DMS153 treated with DMSO at 0.1 percent for 48 hours (cell line): ENCODE measurements around the gene SH3GL2.

ENCODE experiments used
- DNase-seq: peaks from one replicate; lab custom pipeline; 2025; ENCODE audit not compliant: unreplicated experiment; lab: John Stamatoyannopoulos, UW

The SH3GL2 gene

DNA sequence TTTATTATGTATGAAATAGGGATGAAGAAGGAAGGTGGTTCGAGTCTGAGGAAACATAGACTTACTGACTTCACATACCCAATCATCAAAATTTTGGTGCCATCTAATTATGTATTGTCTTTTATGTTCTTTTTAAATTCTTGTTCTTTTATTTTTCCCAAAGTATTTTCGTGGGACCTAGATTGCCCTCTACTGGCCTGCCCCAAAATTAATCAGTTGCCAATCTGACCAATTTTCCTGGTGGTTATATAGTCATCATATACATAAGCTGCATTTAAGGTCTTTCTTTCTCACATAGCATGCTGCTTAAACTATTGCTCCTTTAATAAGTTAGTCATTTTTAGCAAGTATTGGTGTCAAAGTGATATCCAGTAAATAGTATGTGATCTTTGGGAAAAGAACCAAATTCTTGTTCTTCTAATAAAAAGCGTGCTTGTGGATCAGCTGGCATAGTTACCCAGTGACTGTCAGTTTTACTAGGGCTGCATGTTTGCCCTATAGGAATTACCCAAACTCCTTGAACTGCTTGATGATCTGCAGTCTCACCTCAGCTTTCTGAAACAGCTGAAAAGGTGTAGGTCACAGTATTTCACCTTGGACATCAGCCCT is 223.5 kb downstream of the SH3GL2 start:
- DNase-seq: peak; percentile 29

DNA sequence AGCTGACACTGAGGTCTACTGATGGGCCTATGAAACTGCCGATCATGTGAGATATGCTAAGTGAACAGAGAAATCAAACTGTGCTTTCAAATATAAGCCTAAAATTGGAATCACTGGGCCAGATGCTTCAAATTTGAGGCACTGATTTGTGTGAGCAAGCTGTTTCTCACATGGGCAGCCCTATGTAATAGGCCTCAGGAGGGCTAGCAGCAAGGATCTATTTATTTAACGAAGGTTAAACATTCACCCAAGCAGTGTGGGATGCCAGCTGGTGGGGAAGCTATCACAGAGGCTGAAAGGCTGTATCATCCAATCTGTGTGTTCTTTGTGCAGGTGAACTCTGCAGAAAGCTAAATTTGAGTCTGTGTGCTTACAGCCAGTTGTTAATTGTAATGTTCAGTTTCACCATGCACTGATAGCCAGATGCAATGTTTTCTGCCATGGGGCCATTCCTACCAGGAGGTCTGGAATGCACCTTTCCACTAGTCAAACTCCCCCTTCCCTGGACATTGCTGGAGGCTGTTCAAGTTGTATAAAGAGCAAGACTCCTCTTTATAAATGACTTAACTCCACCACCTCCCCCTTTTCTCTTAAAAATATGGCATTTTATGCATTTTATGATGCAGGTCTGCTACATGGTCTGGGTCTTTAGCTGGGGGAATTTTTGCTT is 228.9 kb downstream of the SH3GL2 start:
- no peak for DNase-seq

DNA sequence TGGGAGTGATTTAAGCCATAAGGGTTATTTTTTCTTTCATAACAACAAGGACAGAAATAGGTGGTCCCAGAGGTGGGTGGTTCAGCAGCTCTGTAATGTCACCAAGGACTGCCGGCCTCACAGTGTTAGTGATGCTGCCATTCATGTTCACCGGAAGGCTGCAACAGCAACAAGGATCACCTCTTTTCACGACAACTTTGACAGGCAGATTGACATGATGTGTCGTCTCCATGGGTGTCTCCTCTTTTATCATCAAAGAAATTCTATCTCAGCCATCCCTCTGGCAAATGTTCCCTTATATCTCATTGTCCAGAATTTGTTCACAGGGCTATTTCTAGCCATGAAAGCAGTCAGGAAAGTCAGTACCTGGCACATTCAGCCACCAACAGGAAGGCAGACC is 231.5 kb downstream of the SH3GL2 start:
- no peak for DNase-seq

DNA sequence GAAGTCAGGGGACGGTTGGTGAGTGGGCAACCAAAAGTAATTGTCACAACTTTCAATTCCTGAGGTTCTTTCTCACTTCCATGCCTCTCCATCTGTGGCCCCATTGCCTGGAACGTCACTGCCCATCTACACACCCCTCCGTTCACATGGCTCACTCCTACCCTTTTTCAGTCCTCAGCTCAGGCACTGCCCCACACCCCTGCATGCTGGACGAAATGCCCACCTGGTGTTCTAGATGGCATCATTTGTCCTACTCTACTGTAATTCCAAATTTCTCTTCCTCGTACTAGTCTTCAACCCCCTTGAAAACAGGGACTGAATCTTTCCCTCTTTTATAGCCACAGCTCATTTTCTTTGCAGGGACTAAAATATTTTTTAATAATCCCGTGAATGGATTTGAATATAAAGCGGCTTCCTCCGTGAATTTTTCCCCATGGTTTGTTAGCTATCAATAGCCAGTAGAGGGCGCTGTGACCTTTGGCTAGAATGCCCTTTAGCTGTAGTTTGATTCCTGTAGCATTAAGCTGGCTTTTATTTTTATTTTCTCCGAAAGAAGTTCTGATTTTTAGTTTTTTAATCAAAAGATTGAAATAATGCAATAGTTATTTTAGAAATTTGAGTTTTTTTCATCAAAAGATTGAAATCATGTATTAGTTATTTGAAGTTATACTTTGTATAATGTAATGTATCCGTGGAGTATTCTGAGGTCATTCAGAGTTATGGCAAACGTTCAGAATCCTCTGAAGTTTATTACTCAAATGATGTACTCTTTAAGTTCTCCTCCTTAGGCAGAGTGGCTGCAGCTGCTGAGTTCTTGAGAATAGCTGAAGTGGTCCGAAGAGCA is 232.1 kb downstream of the SH3GL2 start:
- peak; percentile 48 for DNase-seq

DNA sequence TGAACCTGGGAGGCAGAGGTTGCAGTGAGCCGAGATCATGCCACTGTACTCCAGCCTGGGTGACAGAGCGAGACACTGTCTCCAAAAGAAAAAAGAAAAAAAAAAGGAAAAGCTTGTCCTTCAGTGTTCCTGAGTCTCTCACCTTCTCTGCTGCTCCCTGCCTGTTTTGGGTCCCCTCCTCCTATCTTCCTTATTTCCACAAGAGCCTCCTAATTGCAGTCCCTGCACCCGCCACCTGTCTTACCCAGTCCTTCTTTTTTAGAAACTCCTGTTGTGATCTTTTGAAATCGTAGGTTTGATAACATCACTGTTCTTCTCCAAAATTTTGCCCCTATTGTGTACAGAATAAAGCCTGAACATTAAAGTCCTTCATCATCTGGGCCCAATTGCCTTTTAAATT is 234.9 kb downstream of the SH3GL2 start:
- DNase-seq: no peak

DNA sequence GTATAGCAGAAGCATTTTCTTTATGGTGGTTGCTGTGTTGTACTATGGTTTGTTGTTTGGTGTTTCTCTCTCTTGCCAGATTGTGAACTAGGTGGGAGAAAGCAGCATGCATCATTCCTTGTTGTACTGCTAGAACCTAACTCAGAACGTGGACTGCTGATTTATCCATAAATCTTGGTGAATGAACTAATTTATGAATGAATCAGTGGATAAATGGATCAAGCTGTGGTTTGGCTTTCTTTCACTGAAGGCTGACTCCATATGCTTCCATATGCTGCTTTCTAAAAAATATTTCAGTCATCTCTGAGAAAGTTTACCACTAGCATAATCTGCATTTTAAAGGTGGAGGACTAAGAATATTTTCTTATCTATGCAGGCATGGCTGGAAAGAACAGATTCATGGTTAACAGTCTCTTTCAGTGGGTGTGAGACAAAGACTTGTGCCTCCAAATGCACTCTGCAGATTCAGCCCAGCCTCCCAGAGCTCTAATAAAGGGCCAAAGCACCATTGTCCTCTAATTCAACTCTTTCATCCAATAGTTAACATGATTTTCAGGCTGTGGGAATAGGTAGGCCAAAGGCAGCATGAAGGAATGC is 237.7 kb downstream of the SH3GL2 start:
- DNase-seq: no peak

DNA sequence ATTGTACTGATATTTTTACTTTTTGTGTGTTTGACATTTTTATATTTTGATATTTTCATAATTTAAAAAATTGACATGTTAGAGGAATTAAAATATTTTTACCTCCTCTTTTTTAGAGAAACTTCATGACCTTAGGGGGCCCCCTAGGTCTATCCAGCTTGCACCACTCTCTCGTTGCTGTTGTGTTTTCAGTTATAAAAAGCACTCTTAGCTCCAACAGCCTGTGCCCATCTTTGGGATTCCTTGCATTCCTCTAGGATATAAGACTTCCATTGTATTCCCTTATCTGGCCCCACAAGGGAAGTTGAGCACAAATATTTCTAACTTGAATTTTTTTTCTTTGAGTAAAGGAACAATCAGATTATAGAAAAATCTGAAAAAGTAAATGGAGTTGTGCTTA is 245.3 kb downstream of the SH3GL2 start:
- no peak for DNase-seq

DNA sequence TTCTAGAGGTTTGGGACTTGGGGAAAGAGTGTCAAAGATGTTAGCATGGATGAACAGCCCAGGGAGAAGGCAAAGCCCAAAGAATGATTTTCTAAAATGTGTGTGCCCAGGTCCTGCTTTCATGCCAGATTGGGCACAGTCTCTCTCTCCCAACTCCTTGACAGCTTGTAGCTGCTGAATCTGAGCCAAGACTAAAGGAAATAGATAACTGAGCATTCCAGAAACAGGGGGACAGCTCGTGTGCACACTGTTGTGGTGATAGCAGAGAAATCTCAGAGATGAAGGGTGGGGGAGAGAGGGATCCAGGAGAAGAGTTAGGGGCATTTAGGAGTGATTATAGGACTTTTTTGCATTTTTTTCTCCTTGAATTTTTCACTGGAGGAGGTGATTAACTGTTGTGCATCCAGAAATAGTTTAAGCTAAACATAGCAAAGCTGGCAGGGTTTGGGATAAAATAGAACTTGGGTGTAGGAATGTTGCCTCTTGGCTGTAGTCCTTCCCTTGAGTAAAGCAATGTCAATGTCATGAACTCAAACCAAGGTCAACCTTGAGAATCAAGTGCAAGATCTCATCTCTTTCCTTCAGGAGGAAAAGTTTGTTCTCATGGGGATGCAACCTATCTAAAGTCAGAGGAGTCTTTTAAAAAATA is 245.9 kb downstream of the SH3GL2 start:
- DNase-seq: no peak

DNA sequence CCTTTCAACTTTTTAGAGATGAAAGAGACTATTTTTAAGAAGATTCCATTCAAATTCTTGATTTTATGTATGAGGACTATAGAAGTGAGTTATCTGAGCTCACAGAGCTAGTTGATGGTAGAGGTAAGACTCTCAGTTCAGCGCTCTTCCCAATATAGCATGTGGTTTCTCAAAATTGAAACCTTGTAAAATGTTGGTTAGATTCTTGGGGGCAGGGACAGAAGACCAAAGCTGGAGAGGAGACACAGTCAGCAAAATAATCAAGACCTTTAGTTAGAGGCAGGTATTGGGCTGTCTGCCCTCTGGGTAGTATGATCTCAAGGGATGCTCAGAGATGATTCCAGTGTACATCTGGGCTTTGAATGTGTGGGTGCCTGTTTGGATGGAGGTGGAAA is 246.4 kb downstream of the SH3GL2 start:
- no peak for DNase-seq

DNA sequence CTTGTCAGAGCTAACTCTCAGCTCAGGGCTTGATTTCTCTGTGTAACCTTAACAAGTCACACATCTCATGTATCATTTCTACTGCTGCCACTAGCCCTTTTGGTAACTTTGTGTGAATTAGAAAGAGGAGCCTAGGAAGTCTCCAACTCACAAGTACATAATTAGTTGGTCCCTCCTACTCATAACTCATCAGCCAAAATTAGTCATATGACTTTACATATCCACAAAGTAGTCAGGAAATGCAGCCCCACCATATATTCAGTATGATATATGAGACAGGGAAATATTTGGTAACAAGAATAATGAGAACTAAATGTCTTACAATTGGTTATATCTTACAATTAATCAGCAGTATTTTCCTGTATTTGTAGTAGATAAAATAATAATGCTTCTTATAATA is 250.2 kb downstream of the SH3GL2 start:
- DNase-seq: no peak

DNA sequence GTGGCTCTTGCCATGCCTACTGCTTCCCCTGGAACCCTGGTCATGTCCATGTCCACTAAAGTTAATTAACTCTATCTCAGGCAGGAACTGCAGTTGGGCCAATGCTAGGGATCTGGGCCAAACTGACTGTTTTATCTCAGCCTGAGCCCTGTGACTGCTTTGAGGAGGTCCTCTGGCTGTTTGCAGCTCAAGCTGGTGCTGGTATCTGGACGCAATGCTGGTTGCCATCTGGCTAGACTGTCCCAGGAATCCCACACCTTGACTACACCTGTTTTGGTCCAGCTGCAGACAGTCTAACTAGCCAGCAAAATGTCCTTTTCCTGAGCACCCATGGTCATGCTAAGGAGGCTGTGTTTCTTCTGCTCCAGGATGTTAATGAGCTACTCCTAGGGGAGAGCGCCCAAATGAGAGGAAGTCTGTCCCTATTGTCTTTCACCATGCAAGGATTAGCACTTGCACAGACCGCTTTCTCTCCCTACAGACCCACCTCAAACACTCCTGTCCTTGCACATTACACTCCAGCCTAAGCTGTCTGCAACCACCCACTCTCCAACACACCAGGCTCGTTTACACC is 251.0 kb downstream of the SH3GL2 start:
- no peak for DNase-seq

DNA sequence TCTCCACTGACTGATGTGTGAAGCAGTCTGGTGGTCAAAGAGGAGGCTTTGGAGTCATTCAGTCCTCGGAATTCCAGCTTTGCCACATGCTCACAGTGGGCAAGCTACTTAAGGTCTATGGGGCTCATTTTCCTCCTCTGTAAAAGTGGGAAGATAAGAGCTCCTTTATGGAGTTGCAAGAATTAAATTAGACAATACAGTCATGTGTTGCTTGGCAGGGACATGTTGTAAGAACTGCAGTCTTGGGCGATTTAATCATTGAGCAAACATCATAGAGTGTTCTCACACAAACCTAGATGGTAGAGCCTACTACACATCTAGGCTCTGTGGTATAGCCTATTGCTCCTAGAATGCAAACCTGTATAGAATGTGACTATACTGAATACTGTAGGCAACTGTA is 253.9 kb downstream of the SH3GL2 start:
- no peak for DNase-seq

DNA sequence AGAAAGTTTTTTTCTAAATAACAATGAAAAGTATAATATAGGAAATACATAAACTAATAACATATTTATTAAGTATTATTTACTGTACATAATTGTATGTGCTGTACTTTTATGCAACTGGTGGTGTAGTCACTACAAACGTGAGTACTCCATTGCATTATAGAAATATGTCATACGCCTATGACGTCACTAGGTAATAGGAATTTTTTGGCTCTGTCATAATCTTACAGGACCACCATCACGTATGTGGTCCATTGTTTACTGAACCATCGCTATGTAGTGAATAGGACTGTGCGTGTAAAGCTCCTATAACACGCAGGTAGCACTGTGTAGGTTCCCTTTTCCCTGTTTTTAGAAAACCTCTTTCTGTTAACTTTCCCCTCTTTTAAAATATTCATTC is 255.0 kb downstream of the SH3GL2 start:
- no peak for DNase-seq

DNA sequence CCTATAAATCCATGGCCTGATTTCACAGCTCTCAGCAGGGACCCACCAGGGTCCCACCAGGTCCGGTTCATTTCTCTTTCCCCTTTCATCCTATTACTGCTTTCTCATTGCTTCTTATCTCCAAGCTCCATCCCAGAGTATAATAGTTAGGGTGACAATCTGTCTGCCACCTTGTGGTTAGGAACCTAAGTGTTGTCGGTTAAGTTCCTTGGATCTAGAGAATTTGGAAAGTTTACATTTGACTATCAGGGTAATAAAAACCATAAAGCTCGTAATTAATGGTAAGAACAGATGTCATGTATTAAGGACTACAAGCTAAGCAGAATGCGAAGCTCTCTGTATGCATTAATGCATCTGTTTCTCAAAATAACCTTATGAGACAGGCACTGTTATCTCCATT is 259.1 kb downstream of the SH3GL2 start:
- no peak for DNase-seq

DNA sequence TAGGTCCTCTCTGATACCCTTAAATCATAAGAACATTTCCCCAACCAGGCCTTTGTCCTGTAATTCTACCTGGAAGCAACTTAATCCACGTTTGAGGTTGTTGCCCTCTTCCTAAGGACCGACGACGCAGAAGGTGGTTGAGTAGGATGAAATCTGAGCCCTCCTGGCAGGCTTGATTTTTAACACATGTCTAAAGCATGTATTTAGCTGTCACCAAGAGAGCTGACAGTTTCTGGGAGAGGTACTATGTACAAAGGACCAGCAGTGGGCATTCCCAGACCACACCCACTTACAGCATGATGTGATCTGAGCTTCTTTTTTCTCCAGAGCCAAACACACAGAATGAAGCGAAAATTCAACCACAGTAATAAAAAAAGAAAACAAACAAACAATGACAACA is 260.9 kb downstream of the SH3GL2 start:
- no peak for DNase-seq

DNA sequence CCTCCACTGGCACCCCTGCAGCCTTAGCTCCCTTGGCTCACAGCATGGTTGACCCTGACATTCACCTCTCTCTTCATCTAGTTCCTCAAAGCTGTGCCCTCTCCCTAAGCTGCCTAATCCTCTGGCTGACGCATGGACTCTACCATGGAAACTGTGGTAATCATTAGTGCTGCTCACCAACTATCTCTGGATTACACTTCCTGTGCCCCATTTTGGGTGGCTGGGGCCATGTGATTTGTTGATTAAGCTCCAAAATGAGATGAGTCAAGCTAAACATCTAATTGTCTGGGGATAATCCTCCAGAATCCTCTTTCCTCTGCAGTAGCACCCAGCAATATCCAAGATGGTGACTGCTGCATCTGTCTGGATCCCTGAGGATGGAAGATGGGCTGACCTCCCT is 264.4 kb downstream of the SH3GL2 start:
- no peak for DNase-seq
